GM10847 (cell line): ENCODE measurements around the gene POLQ.

Experiments used
- POLR2A ChIP-seq: IDR thresholded peaks from 2 replicates; pipeline ENCODE4 v1.6.1; 2011; ENCODE audit not compliant: insufficient read length; ENCODE audit errors: extremely low read depth

The POLQ gene

GRCh38 chr3:121481106-121481880 lies 64.5 kb downstream of the POLQ start:
- TF ChIP-seq POLR2A = no peak

GRCh38 chr3:121477589-121477988 lies 68.2 kb downstream of the POLQ start:
- TF ChIP-seq POLR2A = no peak

- no peak for TF ChIP-seq POLR2A
Measured at GRCh38 chr3:121473001-121473400, 72.8 kb downstream of the POLQ start.

GRCh38 chr3:121467085-121467484 lies 78.7 kb downstream of the POLQ start:
- TF ChIP-seq POLR2A = no peak

- TF ChIP-seq POLR2A = no peak
Measured at GRCh38 chr3:121463745-121464144, 82.0 kb downstream of the POLQ start.

GRCh38 chr3:121462565-121462964 lies 83.2 kb downstream of the POLQ start:
- TF ChIP-seq POLR2A = no peak

- no peak for TF ChIP-seq POLR2A
Measured at GRCh38 chr3:121443456-121443855, 102.3 kb downstream of the POLQ start.

- no peak for TF ChIP-seq POLR2A
Measured at GRCh38 chr3:121436641-121437040, 109.1 kb downstream of the POLQ start.

- no peak for TF ChIP-seq POLR2A
Measured at GRCh38 chr3:121436074-121436473, 109.7 kb downstream of the POLQ start.

GRCh38 chr3:121431726-121432517 lies 113.9 kb downstream of the POLQ start:
- TF ChIP-seq POLR2A = no peak

- no peak for TF ChIP-seq POLR2A
Measured at GRCh38 chr3:121430664-121431215, 115.0 kb downstream of the POLQ start.

- no peak for TF ChIP-seq POLR2A
Measured at GRCh38 chr3:121424549-121424948, 121.2 kb downstream of the POLQ start.

- no peak for TF ChIP-seq POLR2A
Measured at GRCh38 chr3:121418182-121418581, 127.6 kb downstream of the POLQ start.

- TF ChIP-seq POLR2A = no peak
Measured at GRCh38 chr3:121414924-121415323, 130.9 kb downstream of the POLQ start.

- no peak for TF ChIP-seq POLR2A
Measured at GRCh38 chr3:121411523-121411922, 134.3 kb downstream of the POLQ start.

GRCh38 chr3:121405631-121406030 lies 140.2 kb downstream of the POLQ start:
- TF ChIP-seq POLR2A = no peak

GRCh38 chr3:121399820-121400219 lies 146.0 kb downstream of the POLQ start:
- no peak for TF ChIP-seq POLR2A
